ENCODE data around the gene RXFP1.

DNA sequence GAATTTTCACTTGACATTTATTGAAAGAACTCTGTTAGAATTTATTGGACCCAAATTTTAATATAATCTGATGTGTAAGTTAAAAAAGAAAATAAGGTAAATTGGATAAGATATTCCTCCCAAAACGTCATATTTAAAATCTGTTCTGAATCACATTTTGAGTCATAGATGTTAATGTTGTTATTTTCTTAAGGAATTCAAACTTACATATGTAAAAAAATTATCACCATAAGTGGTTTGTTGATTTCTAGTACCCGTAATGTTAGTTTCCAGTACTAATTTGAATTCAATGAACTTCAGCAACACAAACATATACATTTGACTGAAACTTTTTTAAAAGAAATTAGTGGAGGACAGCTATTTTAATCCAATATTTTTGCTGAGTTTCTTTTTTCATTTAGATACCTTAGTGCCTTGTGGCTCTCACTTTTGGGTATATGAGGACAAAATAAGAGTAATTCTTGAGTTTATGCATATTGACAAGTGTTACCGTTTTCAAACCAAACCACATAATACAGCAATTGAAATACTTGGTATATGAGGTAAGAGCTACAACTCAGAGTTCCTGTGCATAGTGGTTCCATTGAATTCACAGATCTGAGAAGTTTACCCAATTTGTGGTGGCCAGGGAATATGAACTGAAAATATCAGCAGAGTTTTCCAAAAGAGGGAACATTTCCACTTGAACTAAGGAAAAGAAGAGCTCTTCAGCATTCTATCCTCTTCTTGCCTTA, 78.2 kb downstream of the RXFP1 start:
- TF ChIP-seq, protein P1, sequence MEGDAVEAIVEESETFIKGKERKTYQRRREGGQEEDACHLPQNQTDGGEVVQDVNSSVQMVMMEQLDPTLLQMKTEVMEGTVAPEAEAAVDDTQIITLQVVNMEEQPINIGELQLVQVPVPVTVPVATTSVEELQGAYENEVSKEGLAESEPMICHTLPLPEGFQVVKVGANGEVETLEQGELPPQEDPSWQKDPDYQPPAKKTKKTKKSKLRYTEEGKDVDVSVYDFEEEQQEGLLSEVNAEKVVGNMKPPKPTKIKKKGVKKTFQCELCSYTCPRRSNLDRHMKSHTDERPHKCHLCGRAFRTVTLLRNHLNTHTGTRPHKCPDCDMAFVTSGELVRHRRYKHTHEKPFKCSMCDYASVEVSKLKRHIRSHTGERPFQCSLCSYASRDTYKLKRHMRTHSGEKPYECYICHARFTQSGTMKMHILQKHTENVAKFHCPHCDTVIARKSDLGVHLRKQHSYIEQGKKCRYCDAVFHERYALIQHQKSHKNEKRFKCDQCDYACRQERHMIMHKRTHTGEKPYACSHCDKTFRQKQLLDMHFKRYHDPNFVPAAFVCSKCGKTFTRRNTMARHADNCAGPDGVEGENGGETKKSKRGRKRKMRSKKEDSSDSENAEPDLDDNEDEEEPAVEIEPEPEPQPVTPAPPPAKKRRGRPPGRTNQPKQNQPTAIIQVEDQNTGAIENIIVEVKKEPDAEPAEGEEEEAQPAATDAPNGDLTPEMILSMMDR (IDR thresholded peaks at IDR 0.05 in 4 of 5, conservative IDR thresholded peaks at IDR 0.05 in 1 of 5): no peak
- no peak for TF ChIP-seq POLR2A (IDR thresholded peaks at IDR 0.05)
